Amniotic epithelial cell (primary cell): Measurements from ENCODE around the gene GAPDH.

Experiments
- DNase-seq: peaks from one replicate; pipeline ENCODE4 v3.0.0-alpha.2; 2010; ENCODE audit warnings: low read depth

Gene GAPDH

DNA sequence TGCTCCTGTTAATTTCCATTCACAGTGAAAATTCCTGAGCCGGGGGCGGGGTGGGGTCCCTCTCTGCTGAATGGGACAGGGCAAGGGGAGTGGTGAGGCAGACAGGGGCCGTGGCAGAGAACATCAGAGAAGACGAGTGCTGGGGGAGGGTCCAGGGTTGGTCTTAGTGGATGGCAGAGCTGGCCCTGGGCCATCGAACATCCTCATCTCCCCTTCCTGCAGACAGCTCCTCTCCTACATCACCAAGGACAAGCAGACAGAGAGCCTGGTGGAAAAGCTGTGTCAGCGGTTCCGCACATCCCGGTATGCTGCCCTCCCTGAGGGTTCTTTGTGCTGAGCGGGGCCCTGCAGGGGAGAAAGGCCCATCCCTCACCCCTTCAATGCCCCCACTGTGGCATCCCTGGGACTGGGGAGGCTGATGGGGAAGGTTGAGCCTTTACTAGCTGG lies 5.0 kb upstream of the GAPDH start:
- no peak for DNase-seq

GRCh38 chr12:6530576-6531260 lies 3.6 kb upstream of the GAPDH start:
- DNase-seq, result no peak

DNA sequence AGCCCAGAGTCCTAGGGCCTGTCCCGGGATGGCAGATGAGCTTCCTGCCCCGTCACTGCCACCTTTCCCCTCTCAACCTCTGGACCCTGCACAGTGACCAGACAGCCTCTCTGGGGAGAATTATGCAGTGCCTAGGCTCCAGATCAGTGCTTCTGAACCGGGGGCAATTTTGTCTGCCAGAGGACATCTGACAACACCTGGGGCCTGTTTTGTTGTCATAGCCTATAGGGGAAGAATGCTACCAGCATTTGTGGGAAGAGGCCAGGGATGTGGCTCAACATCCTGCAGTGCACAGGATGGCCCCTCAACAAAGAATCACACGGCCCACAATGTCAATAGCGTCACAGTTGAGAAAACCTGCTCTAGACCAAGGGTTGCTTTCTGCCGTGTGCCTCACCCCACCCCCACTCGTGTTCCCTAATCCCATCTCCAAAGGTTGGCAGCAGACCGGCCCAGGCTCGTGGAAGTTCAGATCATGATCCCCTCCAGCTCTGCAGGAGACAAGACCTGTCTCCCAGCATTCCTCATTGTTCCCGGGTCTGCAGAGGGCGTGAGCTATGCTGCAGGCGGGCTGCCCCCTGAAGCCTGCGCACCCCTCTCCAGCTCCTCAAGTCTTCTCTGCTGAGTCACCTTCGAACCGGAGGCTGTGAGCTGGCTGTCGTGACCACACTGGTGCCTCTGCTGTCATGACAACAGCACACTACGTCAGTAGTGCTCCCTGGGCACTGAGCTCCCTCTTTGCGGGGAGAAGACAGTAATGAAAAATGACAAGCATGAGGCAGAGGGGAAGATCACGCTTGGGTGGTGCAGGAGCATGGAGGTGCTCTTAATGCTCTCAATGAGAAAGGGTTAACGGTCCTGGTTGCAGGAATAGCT lies 2.0 kb upstream of the GAPDH start:
- DNase-seq, result peak; percentile 96

GRCh38 chr12:6532927-6533652 lies 1.2 kb upstream of the GAPDH start:
- DNase-seq, result peak; percentile 50

DNA sequence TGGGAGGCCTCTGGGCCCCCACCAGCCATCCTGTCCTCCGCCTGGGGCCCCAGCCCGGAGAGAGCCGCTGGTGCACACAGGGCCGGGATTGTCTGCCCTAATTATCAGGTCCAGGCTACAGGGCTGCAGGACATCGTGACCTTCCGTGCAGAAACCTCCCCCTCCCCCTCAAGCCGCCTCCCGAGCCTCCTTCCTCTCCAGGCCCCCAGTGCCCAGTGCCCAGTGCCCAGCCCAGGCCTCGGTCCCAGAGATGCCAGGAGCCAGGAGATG lies 729 bp upstream of the GAPDH start:
- no peak for DNase-seq

DNA sequence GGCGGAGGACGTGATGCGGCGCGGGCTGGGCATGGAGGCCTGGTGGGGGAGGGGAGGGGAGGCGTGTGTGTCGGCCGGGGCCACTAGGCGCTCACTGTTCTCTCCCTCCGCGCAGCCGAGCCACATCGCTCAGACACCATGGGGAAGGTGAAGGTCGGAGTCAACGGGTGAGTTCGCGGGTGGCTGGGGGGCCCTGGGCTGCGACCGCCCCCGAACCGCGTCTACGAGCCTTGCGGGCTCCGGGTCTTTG lies 303 bp downstream of the GAPDH start:
- DNase-seq, result no peak

- peak; percentile 84 for DNase-seq
These were observed 804 bp downstream of the GAPDH start for GRCh38 chr12:6534945-6535696.

GRCh38 chr12:6535697-6535946 lies 1.3 kb downstream of the GAPDH start:
- no peak for DNase-seq

DNA sequence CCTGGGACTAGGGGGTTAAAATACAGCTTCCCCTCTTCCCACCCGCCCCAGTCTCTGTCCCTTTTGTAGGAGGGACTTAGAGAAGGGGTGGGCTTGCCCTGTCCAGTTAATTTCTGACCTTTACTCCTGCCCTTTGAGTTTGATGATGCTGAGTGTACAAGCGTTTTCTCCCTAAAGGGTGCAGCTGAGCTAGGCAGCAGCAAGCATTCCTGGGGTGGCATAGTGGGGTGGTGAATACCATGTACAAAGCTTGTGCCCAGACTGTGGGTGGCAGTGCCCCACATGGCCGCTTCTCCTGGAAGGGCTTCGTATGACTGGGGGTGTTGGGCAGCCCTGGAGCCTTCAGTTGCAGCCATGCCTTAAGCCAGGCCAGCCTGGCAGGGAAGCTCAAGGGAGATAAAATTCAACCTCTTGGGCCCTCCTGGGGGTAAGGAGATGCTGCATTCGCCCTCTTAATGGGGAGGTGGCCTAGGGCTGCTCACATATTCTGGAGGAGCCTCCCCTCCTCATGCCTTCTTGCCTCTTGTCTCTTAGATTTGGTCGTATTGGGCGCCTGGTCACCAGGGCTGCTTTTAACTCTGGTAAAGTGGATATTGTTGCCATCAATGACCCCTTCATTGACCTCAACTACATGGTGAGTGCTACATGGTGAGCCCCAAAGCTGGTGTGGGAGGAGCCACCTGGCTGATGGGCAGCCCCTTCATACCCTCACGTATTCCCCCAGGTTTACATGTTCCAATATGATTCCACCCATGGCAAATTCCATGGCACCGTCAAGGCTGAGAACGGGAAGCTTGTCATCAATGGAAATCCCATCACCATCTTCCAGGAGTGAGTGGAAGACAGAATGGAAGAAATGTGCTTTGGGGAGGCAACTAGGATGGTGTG lies 1.9 kb downstream of the GAPDH start:
- DNase-seq, result no peak

DNA sequence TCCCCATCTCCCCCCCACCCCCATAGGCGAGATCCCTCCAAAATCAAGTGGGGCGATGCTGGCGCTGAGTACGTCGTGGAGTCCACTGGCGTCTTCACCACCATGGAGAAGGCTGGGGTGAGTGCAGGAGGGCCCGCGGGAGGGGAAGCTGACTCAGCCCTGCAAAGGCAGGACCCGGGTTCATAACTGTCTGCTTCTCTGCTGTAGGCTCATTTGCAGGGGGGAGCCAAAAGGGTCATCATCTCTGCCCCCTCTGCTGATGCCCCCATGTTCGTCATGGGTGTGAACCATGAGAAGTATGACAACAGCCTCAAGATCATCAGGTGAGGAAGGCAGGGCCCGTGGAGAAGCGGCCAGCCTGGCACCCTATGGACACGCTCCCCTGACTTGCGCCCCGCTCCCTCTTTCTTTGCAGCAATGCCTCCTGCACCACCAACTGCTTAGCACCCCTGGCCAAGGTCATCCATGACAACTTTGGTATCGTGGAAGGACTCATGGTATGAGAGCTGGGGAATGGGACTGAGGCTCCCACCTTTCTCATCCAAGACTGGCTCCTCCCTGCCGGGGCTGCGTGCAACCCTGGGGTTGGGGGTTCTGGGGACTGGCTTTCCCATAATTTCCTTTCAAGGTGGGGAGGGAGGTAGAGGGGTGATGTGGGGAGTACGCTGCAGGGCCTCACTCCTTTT lies 2.7 kb downstream of the GAPDH start:
- no peak for DNase-seq

DNA sequence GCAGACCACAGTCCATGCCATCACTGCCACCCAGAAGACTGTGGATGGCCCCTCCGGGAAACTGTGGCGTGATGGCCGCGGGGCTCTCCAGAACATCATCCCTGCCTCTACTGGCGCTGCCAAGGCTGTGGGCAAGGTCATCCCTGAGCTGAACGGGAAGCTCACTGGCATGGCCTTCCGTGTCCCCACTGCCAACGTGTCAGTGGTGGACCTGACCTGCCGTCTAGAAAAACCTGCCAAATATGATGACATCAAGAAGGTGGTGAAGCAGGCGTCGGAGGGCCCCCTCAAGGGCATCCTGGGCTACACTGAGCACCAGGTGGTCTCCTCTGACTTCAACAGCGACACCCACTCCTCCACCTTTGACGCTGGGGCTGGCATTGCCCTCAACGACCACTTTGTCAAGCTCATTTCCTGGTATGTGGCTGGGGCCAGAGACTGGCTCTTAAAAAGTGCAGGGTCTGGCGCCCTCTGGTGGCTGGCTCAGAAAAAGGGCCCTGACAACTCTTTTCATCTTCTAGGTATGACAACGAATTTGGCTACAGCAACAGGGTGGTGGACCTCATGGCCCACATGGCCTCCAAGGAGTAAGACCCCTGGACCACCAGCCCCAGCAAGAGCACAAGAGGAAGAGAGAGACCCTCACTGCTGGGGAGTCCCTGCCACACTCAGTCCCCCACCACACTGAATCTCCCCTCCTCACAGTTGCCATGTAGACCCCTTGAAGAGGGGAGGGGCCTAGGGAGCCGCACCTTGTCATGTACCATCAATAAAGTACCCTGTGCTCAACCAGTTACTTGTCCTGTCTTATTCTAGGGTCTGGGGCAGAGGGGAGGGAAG lies 3.5 kb downstream of the GAPDH start:
- peak; percentile 77 for DNase-seq

DNA sequence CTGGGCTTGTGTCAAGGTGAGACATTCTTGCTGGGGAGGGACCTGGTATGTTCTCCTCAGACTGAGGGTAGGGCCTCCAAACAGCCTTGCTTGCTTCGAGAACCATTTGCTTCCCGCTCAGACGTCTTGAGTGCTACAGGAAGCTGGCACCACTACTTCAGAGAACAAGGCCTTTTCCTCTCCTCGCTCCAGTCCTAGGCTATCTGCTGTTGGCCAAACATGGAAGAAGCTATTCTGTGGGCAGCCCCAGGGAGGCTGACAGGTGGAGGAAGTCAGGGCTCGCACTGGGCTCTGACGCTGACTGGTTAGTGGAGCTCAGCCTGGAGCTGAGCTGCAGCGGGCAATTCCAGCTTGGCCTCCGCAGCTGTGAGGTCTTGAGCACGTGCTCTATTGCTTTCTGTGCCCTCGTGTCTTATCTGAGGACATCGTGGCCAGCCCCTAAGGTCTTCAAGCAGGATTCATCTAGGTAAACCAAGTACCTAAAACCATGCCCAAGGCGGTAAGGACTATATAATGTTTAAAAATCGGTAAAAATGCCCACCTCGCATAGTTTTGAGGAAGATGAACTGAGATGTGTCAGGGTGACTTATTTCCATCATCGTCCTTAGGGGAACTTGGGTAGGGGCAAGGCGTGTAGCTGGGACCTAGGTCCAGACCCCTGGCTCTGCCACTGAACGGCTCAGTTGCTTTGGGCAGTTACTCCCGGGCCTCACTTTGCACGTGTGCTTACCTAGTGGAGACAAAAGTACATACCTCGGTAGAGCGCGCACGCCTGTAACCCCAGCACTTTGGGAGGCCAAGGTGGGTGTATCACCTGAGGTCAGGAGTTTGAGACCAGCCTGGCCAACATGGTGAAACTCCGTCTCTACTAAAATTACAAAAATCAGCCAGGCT lies 4.3 kb downstream of the GAPDH start:
- DNase-seq, result no peak

- no peak for DNase-seq
These were observed 5.0 kb downstream of the GAPDH start for GRCh38 chr12:6539314-6539682.

GRCh38 chr12:6539707-6540134 lies 5.4 kb downstream of the GAPDH start:
- DNase-seq, result no peak

DNA sequence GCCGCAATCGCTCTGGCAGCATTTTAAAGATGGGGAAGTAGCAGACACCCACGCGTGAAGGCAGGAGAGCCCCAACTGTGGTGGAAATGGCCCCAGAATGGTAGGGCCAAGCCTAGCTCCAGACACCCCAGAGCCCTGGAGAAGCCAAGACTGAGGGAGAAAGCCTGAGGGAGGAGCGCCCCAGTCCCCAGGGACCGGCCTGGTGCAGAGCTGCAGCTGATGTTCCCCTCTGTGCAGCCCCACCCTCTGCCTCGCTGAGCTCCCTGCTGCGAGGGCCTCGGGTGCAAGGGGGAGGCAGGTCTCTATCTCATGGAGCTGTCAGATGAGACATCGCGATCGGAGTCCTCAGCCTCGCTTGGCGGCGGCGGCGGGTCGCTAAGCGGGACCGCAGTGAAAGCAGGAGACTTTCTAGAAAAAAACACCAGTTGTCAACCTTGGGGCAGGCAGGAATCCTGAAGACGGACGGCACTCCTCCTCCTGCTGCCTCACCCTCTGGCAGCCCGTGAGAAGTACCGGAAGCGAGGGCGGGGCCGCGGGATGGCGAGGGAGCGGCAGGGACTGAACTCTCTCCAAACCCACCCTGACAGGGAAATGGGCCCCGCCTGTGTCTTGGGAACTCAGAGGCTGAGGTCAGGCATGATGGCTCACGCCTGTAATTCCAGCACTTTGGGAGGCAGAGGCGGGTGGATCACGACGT lies 6.0 kb downstream of the GAPDH start:
- peak; percentile 92 for DNase-seq

- DNase-seq, result no peak
These were observed 7.3 kb downstream of the GAPDH start for GRCh38 chr12:6541371-6542165.

DNA sequence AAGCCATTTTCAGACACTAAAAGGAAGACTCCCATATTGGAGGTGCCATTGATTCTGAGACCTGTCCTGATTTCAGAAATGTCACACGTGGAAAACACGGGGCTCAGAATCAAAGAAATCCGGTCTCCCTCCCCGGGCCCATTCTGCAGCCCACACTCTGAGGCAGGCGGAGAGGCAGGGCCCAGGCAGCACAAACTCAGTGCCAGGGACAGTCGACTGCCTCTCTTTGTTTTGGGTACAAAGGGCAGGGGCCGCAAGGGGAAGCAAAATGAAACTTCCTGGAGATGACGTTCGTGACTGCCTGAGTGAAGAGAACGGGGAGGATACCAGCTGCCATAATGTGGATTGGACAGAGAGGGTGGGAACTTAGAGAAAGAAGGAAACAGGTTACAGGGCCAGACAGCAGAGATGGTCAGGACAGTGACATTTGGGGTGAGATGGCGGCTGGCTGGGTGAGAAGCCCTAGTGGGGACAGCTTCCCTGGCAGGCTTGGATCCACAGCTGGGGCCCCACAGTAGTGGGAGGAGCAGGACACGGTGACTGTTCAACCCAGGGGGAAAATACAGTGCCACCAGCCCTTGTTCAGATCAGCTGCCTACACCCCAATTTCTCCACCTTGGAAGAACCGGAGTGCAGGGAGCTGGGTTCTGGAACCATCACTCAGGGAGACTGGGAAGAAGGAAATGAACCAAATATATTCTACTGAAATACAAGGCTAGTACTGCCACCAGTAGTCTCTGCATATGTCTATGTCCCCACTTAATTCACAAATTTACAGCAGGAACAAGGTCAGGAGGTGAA lies 8.1 kb downstream of the GAPDH start:
- DNase-seq, result no peak
